NCI-H748 treated with DMSO at 0.1 percent for 48 hours (cell line): ENCODE data around the gene ARHGAP22.

Experiments
- DNase-seq: peaks from one replicate; lab custom pipeline; 2025; lab: John Stamatoyannopoulos, UW

Gene ARHGAP22

GRCh38 chr10:48477616-48478015 is 127.3 kb downstream of the ARHGAP22 start:
- DNase-seq, result no peak

- DNase-seq, result no peak
Measured at GRCh38 chr10:48477141-48477540, 127.7 kb downstream of the ARHGAP22 start.

GRCh38 chr10:48476279-48476982 is 128.4 kb downstream of the ARHGAP22 start:
- DNase-seq, result no peak

- no peak for DNase-seq
Measured at GRCh38 chr10:48475943-48476278, 129.0 kb downstream of the ARHGAP22 start.

- DNase-seq, result no peak
Measured at GRCh38 chr10:48474765-48475365, 130.0 kb downstream of the ARHGAP22 start.

GRCh38 chr10:48473704-48474103 is 131.2 kb downstream of the ARHGAP22 start:
- DNase-seq, result no peak

GRCh38 chr10:48472501-48473069 is 132.3 kb downstream of the ARHGAP22 start:
- no peak for DNase-seq

- no peak for DNase-seq
Measured at GRCh38 chr10:48470893-48471805, 133.7 kb downstream of the ARHGAP22 start.

GRCh38 chr10:48470115-48470892 is 134.6 kb downstream of the ARHGAP22 start:
- no peak for DNase-seq

GRCh38 chr10:48469516-48470020 is 135.3 kb downstream of the ARHGAP22 start:
- no peak for DNase-seq

- DNase-seq, result no peak
Measured at GRCh38 chr10:48468866-48469511, 135.9 kb downstream of the ARHGAP22 start.

- DNase-seq, result no peak
Measured at GRCh38 chr10:48468130-48468790, 136.6 kb downstream of the ARHGAP22 start.

- no peak for DNase-seq
Measured at GRCh38 chr10:48467669-48468068, 137.2 kb downstream of the ARHGAP22 start.

- no peak for DNase-seq
Measured at GRCh38 chr10:48466611-48467240, 138.1 kb downstream of the ARHGAP22 start.

- DNase-seq, result no peak
Measured at GRCh38 chr10:48465860-48466521, 138.9 kb downstream of the ARHGAP22 start.

GRCh38 chr10:48464871-48465736 is 139.8 kb downstream of the ARHGAP22 start:
- no peak for DNase-seq

- no peak for DNase-seq
Measured at GRCh38 chr10:48464121-48464870, 140.6 kb downstream of the ARHGAP22 start.
